GM19043 (cell line): ENCODE data around the gene XPO6.

Source experiments
- ATAC-seq: cut with Tn5 transposase; IDR thresholded peaks from one replicate; pipeline ENCODE4 v1.9.1; 2021; ENCODE audit warnings: low read depth; ENCODE audit not compliant: unreplicated experiment

Gene XPO6

GRCh38 chr16:28096983-28097899 lies 114.5 kb downstream of the XPO6 start:
- no peak for ATAC-seq

GRCh38 chr16:28093385-28093725 lies 118.4 kb downstream of the XPO6 start:
- no peak for ATAC-seq

- ATAC-seq, result no peak
Observed at GRCh38 chr16:28092721-28093384, 118.9 kb downstream of the XPO6 start.

- no peak for ATAC-seq
Observed at GRCh38 chr16:28091656-28092055, 120.1 kb downstream of the XPO6 start.

GRCh38 chr16:28090646-28091377 lies 121.0 kb downstream of the XPO6 start:
- ATAC-seq, result no peak

- no peak for ATAC-seq
Observed at GRCh38 chr16:28089992-28090365, 121.8 kb downstream of the XPO6 start.

GRCh38 chr16:28089205-28089991 lies 122.4 kb downstream of the XPO6 start:
- ATAC-seq, result no peak

- no peak for ATAC-seq
Observed at GRCh38 chr16:28087675-28088300, 124.0 kb downstream of the XPO6 start.

GRCh38 chr16:28087140-28087660 lies 124.6 kb downstream of the XPO6 start:
- no peak for ATAC-seq

- no peak for ATAC-seq
Observed at GRCh38 chr16:28086186-28087139, 125.3 kb downstream of the XPO6 start.

- no peak for ATAC-seq
Observed at GRCh38 chr16:28085389-28086171, 126.2 kb downstream of the XPO6 start.

- no peak for ATAC-seq
Observed at GRCh38 chr16:28084209-28084608, 127.6 kb downstream of the XPO6 start.

- no peak for ATAC-seq
Observed at GRCh38 chr16:28082624-28083023, 129.1 kb downstream of the XPO6 start.

- no peak for ATAC-seq
Observed at GRCh38 chr16:28081391-28081968, 130.3 kb downstream of the XPO6 start.

GRCh38 chr16:28078261-28078660 lies 133.5 kb downstream of the XPO6 start:
- no peak for ATAC-seq

- no peak for ATAC-seq
Observed at GRCh38 chr16:28073836-28074235, 137.9 kb downstream of the XPO6 start.

- ATAC-seq, result no peak
Observed at GRCh38 chr16:28072087-28072486, 139.7 kb downstream of the XPO6 start.
